H1 (cell line): Measurements from ENCODE around the gene CRAT. TPM values are rescaled to one million over a fixed set of nuclear protein-coding genes. Genes with fewer than 3 reads are reported as not detected.

Experiments
- CTCF ChIA-PET: fragments of 300-600 bp; sonication (Branson Sonifier 250); formaldehyde crosslinking; loops from one replicate; lab custom pipeline; 2021; ENCODE audit not compliant: partially characterized antibody; lab: Charles Lee
- POLR2A ChIA-PET: fragments of 300-600 bp; sonication (Branson Sonifier 250); formaldehyde crosslinking; loops from one replicate; lab custom pipeline; 2021; ENCODE audit warnings: inconsistent platforms; ENCODE audit not compliant: partially characterized antibody; lab: Charles Lee
- DNase-seq, 2 experiments: peaks; one replicate each; pipeline versions ENCODE4 v3.0.0 to v3.0.0-alpha.2; 2010 to 2022; ENCODE audit warnings: low spot score in 2 of 2, low read depth in 1 of 2, mixed read lengths in 1 of 2
- FAIRE-seq: peaks from 2 replicates; lab custom pipeline; 2011; peaks lifted over from hg19 to GRCh38; lab: Jason Lieb, UNC
- H2AFZ ChIP-seq: 2 replicates; pipeline ENCODE4 v1.8.1; 2012; ENCODE audit warnings: low read length, inconsistent platforms
- H2AK5ac ChIP-seq: 2 replicates; pipeline ENCODE4 v1.6.1; 2013; ENCODE audit warnings: low read depth, low read length
- H2BK120ac ChIP-seq: replicated peaks from 2 replicates; pipeline ENCODE3; 2013; ENCODE audit warnings: low read depth, low read length, inconsistent platforms
- H2BK12ac ChIP-seq: 2 replicates; pipeline ENCODE4 v1.6.1; 2013; ENCODE audit warnings: low read depth, low read length
- H2BK15ac ChIP-seq: 2 replicates; pipeline ENCODE4 v1.6.1; 2013; ENCODE audit warnings: low read length
- H2BK20ac ChIP-seq: 2 replicates; pipeline ENCODE4 v1.6.1; 2013; ENCODE audit warnings: low read length
- H2BK5ac ChIP-seq: 2 replicates; pipeline ENCODE4 v1.6.1; 2013; ENCODE audit warnings: low read depth, low read length
- H3K14ac ChIP-seq: 2 replicates; pipeline ENCODE4 v1.6.1; 2013; ENCODE audit warnings: inconsistent platforms; ENCODE audit not compliant: insufficient read length
- H3K18ac ChIP-seq: 2 replicates; pipeline ENCODE4 v1.6.1; 2013; ENCODE audit warnings: low read length; ENCODE audit errors: extremely low read depth
- H3K23ac ChIP-seq: 2 replicates; pipeline ENCODE4 v1.6.1; 2013; ENCODE audit warnings: inconsistent platforms; ENCODE audit not compliant: insufficient read length
- H3K23me2 ChIP-seq: 2 replicates; pipeline ENCODE4 v1.6.1; 2013; ENCODE audit warnings: low read depth, low read length
- H3K27ac ChIP-seq: 2 replicates; pipeline ENCODE4 v1.6.1; 2011; ENCODE audit warnings: low read depth, low read length, inconsistent platforms
- H3K27me3 ChIP-seq, 4 experiments: replicated peaks in 1 of 4; 1 replicate in 1 of 4; 2 replicates in 3 of 4; pipeline versions ENCODE4 v1.6.1 to v1.8.1; 2011 to 2013; ENCODE audit warnings: low read length in 3 of 4, mild to moderate bottlenecking in 3 of 4, inconsistent platforms in 2 of 4, mixed read lengths in 2 of 4, moderate library complexity in 1 of 4; ENCODE audit not compliant: control insufficient read depth in 3 of 4, insufficient read depth in 3 of 4; ENCODE audit errors: extremely low read depth in 1 of 4
- H3K36me3 ChIP-seq, 4 experiments: 2 replicates each; pipeline versions ENCODE4 v1.6.1 to v1.8.1; 2011 to 2013; ENCODE audit warnings: mild to moderate bottlenecking in 4 of 4, low read length in 3 of 4, moderate library complexity in 2 of 4, control low read depth in 1 of 4, inconsistent platforms in 1 of 4; ENCODE audit not compliant: insufficient read depth in 4 of 4, control insufficient read depth in 2 of 4
- H3K4ac ChIP-seq: replicated peaks from 2 replicates; pipeline ENCODE3; 2013; ENCODE audit warnings: low read length, low read depth, mixed read lengths, inconsistent platforms; ENCODE audit not compliant: insufficient read length
- H3K4me1 ChIP-seq, 4 experiments: replicated peaks in 1 of 4; 1 replicate in 1 of 4; 2 replicates in 3 of 4; pipeline versions ENCODE4 v1.6.1 to v1.8.1; 2011 to 2013; ENCODE audit warnings: low read length in 3 of 4, inconsistent platforms in 2 of 4, mixed read lengths in 1 of 4; ENCODE audit not compliant: insufficient read depth in 4 of 4, control insufficient read depth in 3 of 4
- H3K4me2 ChIP-seq, 2 experiments: 2 replicates each; pipeline versions ENCODE4 v1.6.1 to v1.8.1; 2011 to 2013; ENCODE audit warnings: low read depth in 2 of 2, low read length in 2 of 2, control low read depth in 1 of 2, inconsistent platforms in 1 of 2, mild to moderate bottlenecking in 1 of 2; ENCODE audit not compliant: insufficient read depth in 1 of 2
- H3K4me3 ChIP-seq, 4 experiments: fragments of 200-600, 300-600 bp in 1 of 4; sonication (generic), shearing (Covaris generic), sonication (Bioruptor Twin) in 1 of 4; 2 replicates each; pipeline versions ENCODE4 v1.5.1 to v1.8.1; 2011 to 2016; ENCODE audit warnings: low read length in 4 of 4, low read depth in 3 of 4, control low read depth in 2 of 4, inconsistent platforms in 2 of 4, mild to moderate bottlenecking in 2 of 4, mixed read lengths in 1 of 4, moderate library complexity in 1 of 4; ENCODE audit not compliant: insufficient read depth in 2 of 4; ENCODE audit errors: extremely low read depth in 1 of 4
- H3K56ac ChIP-seq: replicated peaks from 2 replicates; pipeline ENCODE3; 2013; ENCODE audit warnings: low read depth, mild to moderate bottlenecking, mixed read lengths, low read length, inconsistent platforms; ENCODE audit not compliant: insufficient read length
- H3K79me1 ChIP-seq: 2 replicates; pipeline ENCODE4 v1.6.1; 2013; ENCODE audit warnings: low read depth, low read length, control low read depth
- H3K79me2 ChIP-seq, 2 experiments: 2 replicates each; pipeline versions ENCODE4 v1.6.1 to v1.8.1; 2012 to 2013; ENCODE audit warnings: low read length in 2 of 2, mild to moderate bottlenecking in 2 of 2, inconsistent platforms in 1 of 2; ENCODE audit not compliant: insufficient read depth in 2 of 2, control insufficient read depth in 1 of 2
- H3K9ac ChIP-seq, 4 experiments: replicated peaks in 1 of 4; 1 replicate in 1 of 4; 2 replicates in 3 of 4; pipeline versions ENCODE4 v1.6.1 to v1.8.1; 2011 to 2013; ENCODE audit warnings: low read depth in 3 of 4, low read length in 3 of 4, control low read depth in 2 of 4, mild to moderate bottlenecking in 2 of 4, moderate library complexity in 2 of 4, inconsistent platforms in 1 of 4; ENCODE audit errors: extremely low read depth in 1 of 4
- H3K9me3 ChIP-seq, 2 experiments: 2 replicates each; pipeline versions ENCODE4 v1.6.1 to v1.8.1; 2012 to 2013; ENCODE audit warnings: mild to moderate bottlenecking in 2 of 2, moderate library complexity in 2 of 2, control low read depth in 1 of 2, inconsistent platforms in 1 of 2, low read depth in 1 of 2, low read length in 1 of 2, mixed read lengths in 1 of 2; ENCODE audit not compliant: insufficient read depth in 2 of 2
- H4K20me1 ChIP-seq, 2 experiments: replicated peaks in 1 of 2; 2 replicates each; pipeline versions ENCODE3 to v1.8.1; 2011 to 2013; ENCODE audit warnings: inconsistent platforms in 2 of 2, low read length in 2 of 2, mild to moderate bottlenecking in 1 of 2; ENCODE audit not compliant: insufficient read depth in 2 of 2, control insufficient read depth in 1 of 2
- H4K5ac ChIP-seq: 2 replicates; pipeline ENCODE4 v1.6.1; 2013; ENCODE audit warnings: low read length, low read depth, mixed read lengths, inconsistent platforms; ENCODE audit not compliant: insufficient read length
- H4K8ac ChIP-seq: 2 replicates; pipeline ENCODE4 v1.8.0; 2013; ENCODE audit warnings: mild to moderate bottlenecking, moderate library complexity, low read length, inconsistent platforms; ENCODE audit not compliant: insufficient read depth; ENCODE audit errors: extremely low read depth
- H4K91ac ChIP-seq: replicated peaks from 2 replicates; pipeline ENCODE3; 2013; ENCODE audit warnings: low read length, mixed read lengths, inconsistent platforms; ENCODE audit not compliant: insufficient read length
- CBX8 ChIP-seq: fragments of 300-800, 300-1000 bp; sonication (generic); IDR thresholded peaks from 2 replicates; pipeline ENCODE4 v1.7.1; 2016; ENCODE audit warnings: low read depth, low read length, borderline replicate concordance
- E2F6 ChIP-seq: IDR thresholded peaks from 2 replicates; pipeline ENCODE4 v1.6.1; 2012; ENCODE audit warnings: inconsistent platforms
- FOSL1 ChIP-seq: IDR thresholded peaks from 2 replicates; pipeline ENCODE4 v1.6.1; 2011; ENCODE audit warnings: mild to moderate bottlenecking, low read depth, low read length, moderate library complexity; ENCODE audit not compliant: insufficient read depth
- KDM1A ChIP-seq: fragments of 200-600, 300-600 bp; sonication (generic); IDR thresholded peaks from 2 replicates; pipeline ENCODE4 v1.7.1; 2016; ENCODE audit warnings: mild to moderate bottlenecking, low read length, borderline replicate concordance
- POLR2AphosphoS5 ChIP-seq: IDR thresholded peaks from 2 replicates; pipeline ENCODE4 v1.6.1; 2011; ENCODE audit warnings: low read depth, low read length
- POU5F1 ChIP-seq: IDR thresholded peaks from 2 replicates; pipeline ENCODE4 v1.6.1; 2011; ENCODE audit warnings: low read depth, mild to moderate bottlenecking, low read length, moderate library complexity
- SAP30 ChIP-seq: fragments of 300-600 bp; sonication (generic); IDR thresholded peaks from 2 replicates; pipeline ENCODE4 v1.7.1; 2012; ENCODE audit warnings: low read length, moderate library complexity, mild to moderate bottlenecking, inconsistent platforms; ENCODE audit not compliant: insufficient read depth, insufficient replicate concordance
- SP1 ChIP-seq: IDR thresholded peaks from 2 replicates; pipeline ENCODE4 v1.6.1; 2011; ENCODE audit warnings: low read depth, low read length
- SP2 ChIP-seq: IDR thresholded peaks from 2 replicates; pipeline ENCODE4 v1.6.1; 2012; ENCODE audit warnings: mild to moderate bottlenecking, low read length, inconsistent platforms
- YY1 ChIP-seq: IDR thresholded peaks from 2 replicates; pipeline ENCODE4 v1.6.1; 2011; ENCODE audit warnings: low read depth, mild to moderate bottlenecking, low read length
- WGBS, 2 experiments: shearing (Covaris generic) in 1 of 2; methylation state at CpG; one replicate each; pipeline versions ENCODE4 v1.1.6 to v1.1.7; 2013 to 2015; ENCODE audit warnings: low lambda C conversion rate in 2 of 2, mixed read lengths in 2 of 2, inconsistent platforms in 1 of 2, low coverage in 1 of 2, missing lambda C conversion rate in 1 of 2; ENCODE audit not compliant: insufficient replicate concordance in 2 of 2, insufficient coverage in 1 of 2, insufficient read length in 1 of 2; ENCODE audit errors: extremely low coverage in 1 of 2, missing lambda C conversion rate in 1 of 2; 5-methylcytosine and 5-hydroxymethylcytosine counted together
- polyA plus RNA-seq, 7 experiments: library from polyadenylated mRNA; depleted of rRNA in 3 of 7; stranded (reverse) in 5 of 7; unstranded in 2 of 7; fragments of >200 nt in 5 of 7; fragments of 200-250 nt in 2 of 7; gene quantifications; 1 replicate in 5 of 7; 2 replicates in 1 of 7; 4 replicates in 1 of 7; pipeline versions ENCODE4 v1.2.1 to v1.2.3, GENCODE V29; 2011 to 2013; ENCODE audit warnings: missing spikeins in 2 of 7, mixed read lengths in 2 of 7
- total RNA-seq: library from RNA; stranded (reverse); fragmentation: NEBNext Ultra II Directional; extraction: Animal tissue kit (Norgen Biotek cat#: 25700); gene quantifications from 2 replicates; pipeline ENCODE4 v1.2.1, GENCODE V29; 2021

The CRAT gene
- total and polyA plus RNA-seq, 2 of the 8 experiments (the other 6 are each of a cell fraction or from before 2014, with no cell fraction given) = 8.2 to 17.3 TPM

GRCh38 chr9:129111528-129112151 is 1.0 kb upstream of the CRAT start:
- Histone ChIP-seq H3K27ac (peak overlapping the region; percentile 95), H2AFZ (peak overlapping the region; percentile 66; the same call in 1 of the 2 replicates), H3K27me3 (peaks cover 0 to 15% (median 13%) of the 10 kb centered on the region in 4 experiments; a peak in 5 of 7 replicates), H3K4me1 (peaks cover 0 to 5% (median 3%) of the 10 kb centered on the region in 4 experiments; a peak in 3 of 7 replicates), H4K8ac (peak overlapping the region; percentile 99), H4K91ac (peak overlapping the region; percentile 96), H2AK5ac (no peak overlapping the region), H3K14ac (no peak overlapping the region), H3K9me3 (no peaks in the 10 kb centered on the region), H2BK120ac (peak overlapping the region; percentile 78), H3K9ac (peak overlapping the region; percentile 55 to 94 (median 94)), H2BK15ac (no peak overlapping the region), H3K4me3 (peak overlapping the region; percentile 75 to 95 (median 89)), H3K79me2 (peaks cover 0 to 42% of the 10 kb centered on the region in 2 experiments; a peak in 3 of 4 replicates), H3K18ac (peak overlapping the region; percentile 99), H3K4me2 (peak overlapping the region; percentile 84 to 99), H2BK20ac (no peak overlapping the region), H4K5ac (peak overlapping the region; percentile 99), H3K23me2 (peaks cover 10% of the 10 kb centered on the region), H3K23ac (no peak overlapping the region), H4K20me1 (peaks cover 0 to 2% of the 10 kb centered on the region in 2 experiments), H3K79me1 (peaks cover 4% of the 10 kb centered on the region), H3K36me3 (no peaks in the 10 kb centered on the region), H3K4ac (peak overlapping the region; percentile 91), H2BK12ac (no peak overlapping the region; the same call in 1 of the 2 replicates), H2BK5ac (peak overlapping the region; percentile 93), H3K56ac (peak overlapping the region; percentile 99)
- ChIA-PET POLR2A (interaction anchor here (0.5 to 4.3 kb wide), 10 partner anchors 10 to 110 kb away, joined by 3 to 21 read pairs (median 6); no protein-coding TSS in a partner anchor), CTCF (interaction anchor here (0.6 to 9.7 kb wide), 4 partner anchors 9 to 159 kb away, joined by 3 to 64 read pairs (median 4); no protein-coding TSS in a partner anchor)
- 4% methylated on average over 15 of the region's 37 CpGs; no CpG with 5 or more reads in 1 of the 2 experiments for WGBS, 2 experiments
- no peak for FAIRE-seq
- no peak for DNase-seq
- no peak for TF ChIP-seq E2F6
- no peak for TF ChIP-seq POU5F1
- TF ChIP-seq SAP30 = no peak
- TF ChIP-seq FOSL1 = no peak
- TF ChIP-seq KDM1A = no peak
- no peak for TF ChIP-seq POLR2AphosphoS5
- no peak for TF ChIP-seq SP1
- TF ChIP-seq SP2 = no peak
- TF ChIP-seq YY1 = no peak
- TF ChIP-seq CBX8 = no peak
